GM19240 (cell line): ENCODE measurements around the gene CSNK1G3.

ENCODE experiments used
- DNase-seq: peaks from one replicate; pipeline ENCODE4 v3.0.0; 2011; ENCODE audit warnings: low spot score; ENCODE audit not compliant: insufficient read length

The CSNK1G3 gene

DNA sequence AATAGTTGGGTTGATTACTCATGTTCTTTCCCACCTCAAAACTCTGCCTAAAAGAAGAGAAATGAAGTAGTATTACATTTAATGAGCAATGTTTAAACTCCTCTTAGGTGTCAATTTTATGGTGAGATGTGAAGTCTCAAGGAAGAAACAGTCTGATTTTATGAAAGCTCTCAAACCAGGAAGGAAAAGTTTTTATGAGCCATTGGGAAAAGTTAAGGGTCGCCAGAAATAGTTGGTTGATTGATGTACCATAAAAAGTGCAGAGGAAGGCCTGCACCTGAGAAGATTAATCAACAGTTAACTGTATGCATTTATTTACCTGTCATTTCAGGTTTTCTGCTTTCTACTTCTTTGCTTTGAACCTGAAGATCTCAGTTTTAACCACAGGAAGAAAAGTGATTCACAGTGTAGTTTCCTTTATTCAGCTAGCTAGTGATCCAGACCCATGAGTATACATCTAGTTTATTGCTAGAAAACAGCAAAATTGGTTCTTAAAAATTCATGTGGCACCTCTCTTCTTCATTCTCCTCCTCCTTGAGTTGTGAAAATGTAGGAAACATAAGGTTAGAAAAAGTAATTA lies 133.1 kb downstream of the CSNK1G3 start:
- no peak for DNase-seq

DNA sequence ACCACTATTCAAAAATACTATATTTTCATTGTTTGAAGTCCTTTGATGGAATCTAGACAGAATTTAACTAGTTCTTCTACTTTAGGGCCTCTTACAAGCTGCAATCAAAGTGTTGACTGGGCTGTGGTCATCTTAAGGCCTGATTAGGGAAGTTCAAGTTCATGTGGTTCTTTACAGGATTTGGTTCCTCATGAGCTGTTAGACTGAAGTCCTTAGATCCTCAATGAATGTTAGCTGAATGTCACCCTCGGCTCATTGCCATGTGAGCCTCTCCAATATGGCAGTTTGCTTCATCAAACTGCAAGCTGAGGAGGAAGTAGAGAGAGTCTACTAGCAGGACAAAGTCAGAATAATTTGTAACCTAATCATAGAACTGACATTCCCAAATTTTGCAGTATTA lies 135.1 kb downstream of the CSNK1G3 start:
- DNase-seq = no peak

GRCh38 chr5:123651234-123651633 lies 139.3 kb downstream of the CSNK1G3 start:
- DNase-seq = no peak

- DNase-seq = no peak
Observed at GRCh38 chr5:123659011-123659410, 147.0 kb downstream of the CSNK1G3 start.

GRCh38 chr5:123659495-123659894 lies 147.5 kb downstream of the CSNK1G3 start:
- no peak for DNase-seq

DNA sequence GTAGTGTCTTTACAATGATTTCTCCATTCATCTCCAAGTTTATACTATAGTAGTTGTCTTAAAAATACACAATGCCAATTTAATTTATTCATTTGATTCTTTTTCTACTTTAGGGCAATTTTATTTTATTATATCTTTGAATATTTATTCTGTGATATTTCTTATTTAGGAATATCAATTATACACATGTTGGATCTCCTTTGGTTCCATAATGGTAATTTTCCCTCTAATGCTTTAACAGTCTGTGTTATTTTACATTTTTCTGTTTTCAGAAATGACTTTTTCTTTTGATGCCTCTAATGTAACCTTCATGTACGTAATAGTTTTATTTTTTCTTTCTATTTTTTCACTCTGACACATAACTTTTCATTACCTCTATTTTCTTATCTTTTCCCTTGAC lies 153.0 kb downstream of the CSNK1G3 start:
- DNase-seq = no peak

DNA sequence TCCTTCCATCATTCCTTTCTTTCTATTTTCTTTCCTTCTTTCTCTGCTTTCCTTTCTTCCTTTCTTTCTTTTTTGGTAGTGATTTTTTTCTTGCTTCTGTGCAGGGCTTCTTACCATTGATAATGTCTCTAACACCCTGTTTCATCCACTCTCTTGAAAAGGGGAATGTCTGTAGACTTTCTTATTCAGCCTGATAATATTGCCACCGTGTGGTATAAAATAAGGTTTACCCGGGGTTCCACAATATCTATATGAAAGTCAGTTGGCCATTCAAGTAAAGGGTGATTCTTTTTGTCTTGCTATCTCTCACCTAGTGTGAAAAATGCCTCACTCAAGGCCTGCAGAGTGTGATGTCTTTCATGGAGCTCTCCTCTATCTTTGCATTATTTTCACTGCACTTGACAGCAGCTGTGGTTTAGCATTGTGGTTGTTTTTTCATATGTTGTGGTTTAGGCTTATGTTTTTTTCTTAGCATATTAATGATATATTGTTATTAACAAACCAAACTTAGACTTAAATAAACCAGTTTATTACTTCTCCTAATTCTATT lies 153.9 kb downstream of the CSNK1G3 start:
- no peak for DNase-seq
